Endothelial cell of umbilical vein (primary cell): Measurements from ENCODE around the gene CLBA1. TPM values are rescaled to one million over a fixed set of nuclear protein-coding genes. Genes with fewer than 3 reads are reported as not detected.

Experiments used
- BruUV-seq: library from RNA; stranded (reverse); fragments of 400-500 nt; replicated peaks from 2 replicates; lab custom pipeline; 2021; lab: Mats Ljungman, UMichigan
- CTCF ChIA-PET: fragments of 300-600, 350-600 bp; sonication (Branson Sonifier 250); formaldehyde crosslinking; loops from one replicate; lab custom pipeline; 2021; ENCODE audit warnings: antibody characterized with exemption, inconsistent platforms; lab: Charles Lee
- POLR2A ChIA-PET: fragments of 300-600, 350-600 bp; sonication (Branson Sonifier 250); formaldehyde crosslinking; loops from one replicate; lab custom pipeline; 2021; ENCODE audit warnings: antibody characterized with exemption, inconsistent platforms; lab: Charles Lee
- DNase-seq: peaks from one replicate; pipeline ENCODE4 v3.0.0-alpha.2; 2011; ENCODE audit warnings: low read depth, low spot score
- FAIRE-seq: peaks from 2 replicates; lab custom pipeline; 2011; peaks lifted over from hg19 to GRCh38; lab: Jason Lieb, UNC
- H2AFZ ChIP-seq: 2 replicates; pipeline ENCODE4 v1.6.0; 2012; ENCODE audit warnings: low read depth, low read length, control low read depth, inconsistent platforms
- H3K27ac ChIP-seq: 2 replicates; pipeline ENCODE4 v1.5.1; 2011; ENCODE audit warnings: low read depth, mild to moderate bottlenecking, control low read depth, low read length, moderate library complexity; ENCODE audit not compliant: insufficient read depth
- H3K27me3 ChIP-seq, 2 experiments: 2 replicates each; pipeline versions ENCODE4 v1.6.0 to v1.6.1; 2011; ENCODE audit warnings: low read length in 2 of 2, mixed read lengths in 1 of 2; ENCODE audit not compliant: control insufficient read depth in 2 of 2, insufficient read depth in 2 of 2
- H3K36me3 ChIP-seq, 2 experiments: 2 replicates in 1 of 2; 3 replicates in 1 of 2; pipeline ENCODE4 v1.5.1; 2011; ENCODE audit warnings: low read length in 2 of 2, mild to moderate bottlenecking in 1 of 2, moderate library complexity in 1 of 2; ENCODE audit not compliant: control insufficient read depth in 2 of 2, insufficient read depth in 2 of 2; ENCODE audit errors: extremely low read depth in 1 of 2
- H3K4me1 ChIP-seq: 3 replicates; pipeline ENCODE4 v1.5.1; 2011; ENCODE audit warnings: mild to moderate bottlenecking, low read length; ENCODE audit not compliant: control insufficient read depth, insufficient read depth; ENCODE audit errors: extremely low read depth
- H3K4me2 ChIP-seq: 2 replicates; pipeline ENCODE4 v1.6.1; 2011; ENCODE audit warnings: low read length, control low read depth, mixed read lengths; ENCODE audit not compliant: insufficient read depth
- H3K4me3 ChIP-seq, 3 experiments: fragments of 200-600 bp in 1 of 3; sonication (generic), shearing (Covaris generic) in 1 of 3; replicated peaks in 1 of 3; 2 replicates each; pipeline ENCODE4 v1.5.1; 2011 to 2016; ENCODE audit warnings: control low read depth in 3 of 3, low read length in 3 of 3, mild to moderate bottlenecking in 2 of 3, inconsistent platforms in 1 of 3, low read depth in 1 of 3, moderate library complexity in 1 of 3; ENCODE audit not compliant: insufficient read depth in 1 of 3
- H3K79me2 ChIP-seq: 2 replicates; pipeline ENCODE4 v1.6.0; 2012; ENCODE audit warnings: low read length, inconsistent platforms; ENCODE audit not compliant: control insufficient read depth, insufficient read depth
- H3K9ac ChIP-seq: replicated peaks from 2 replicates; pipeline ENCODE3; 2011; ENCODE audit warnings: low read length, control low read depth; ENCODE audit not compliant: insufficient read depth; ENCODE audit errors: extremely low read depth
- H3K9me1 ChIP-seq: replicated peaks from 3 replicates; pipeline ENCODE4 v1.6.0; 2011; ENCODE audit warnings: mild to moderate bottlenecking, low read length; ENCODE audit not compliant: control insufficient read depth, insufficient read depth; ENCODE audit errors: extremely low read depth
- H3K9me3 ChIP-seq: replicated peaks from 2 replicates; pipeline ENCODE4 v1.5.1; 2012; ENCODE audit warnings: low read length, inconsistent platforms; ENCODE audit not compliant: control insufficient read depth, insufficient read depth
- H4K20me1 ChIP-seq: replicated peaks from 2 replicates; pipeline ENCODE3; 2011; ENCODE audit warnings: mild to moderate bottlenecking, low read length; ENCODE audit not compliant: control insufficient read depth, insufficient read depth; ENCODE audit errors: extremely low read depth
- EZH2 ChIP-seq: IDR thresholded peaks from 2 replicates; pipeline ENCODE4 v1.6.1; 2012; ENCODE audit warnings: borderline replicate concordance, low read depth, mild to moderate bottlenecking, moderate library complexity, low read length, inconsistent platforms; ENCODE audit not compliant: severe bottlenecking
- FOS ChIP-seq: IDR thresholded peaks from 2 replicates; pipeline ENCODE4 v1.6.1; 2011; ENCODE audit warnings: mild to moderate bottlenecking, low read length, moderate library complexity, borderline replicate concordance; ENCODE audit not compliant: insufficient read depth
- GATA2 ChIP-seq: IDR thresholded peaks from 2 replicates; pipeline ENCODE4 v1.7.0; 2011; ENCODE audit warnings: low read depth, mild to moderate bottlenecking, moderate library complexity, mixed read lengths, low read length; ENCODE audit not compliant: insufficient read length, insufficient read depth
- JUN ChIP-seq: IDR thresholded peaks from 2 replicates; pipeline ENCODE4 v1.6.1; 2011; ENCODE audit warnings: borderline replicate concordance, low read depth; ENCODE audit not compliant: insufficient read length, insufficient read depth
- MAX ChIP-seq: IDR thresholded peaks from 2 replicates; pipeline ENCODE4 v1.6.1; 2011; ENCODE audit not compliant: insufficient read depth, insufficient read length
- MYC ChIP-seq: IDR thresholded peaks from one replicate; pipeline ENCODE4 v1.6.1; 2011; ENCODE audit warnings: mild to moderate bottlenecking, low read depth, low read length
- POLR2A ChIP-seq: IDR thresholded peaks from 2 replicates; pipeline ENCODE4 v1.6.1; 2012; ENCODE audit warnings: low read depth, mild to moderate bottlenecking, control low read depth, low read length
- POLR2AphosphoS5 ChIP-seq: IDR thresholded peaks from 2 replicates; pipeline ENCODE4 v1.6.1; 2012; ENCODE audit warnings: low read depth, mild to moderate bottlenecking, control low read depth, low read length, moderate library complexity; ENCODE audit not compliant: insufficient read depth
- dilution Hi-C: fragments of 300-500 bp; cut with MboI; formaldehyde crosslinking; loops from one replicate; pipeline ENCODE4 v1.15.0; 2019; ENCODE audit warnings: low sequenced_read_pairs; ENCODE audit not compliant: extremely low pct_ligation_motif_present
- intact Hi-C: fragments of 100-400 bp; cut with micrococcal nuclease; formaldehyde crosslinking; loops from one replicate; pipeline ENCODE4 v1.10.0; 2022
- polyA plus RNA-seq, 4 experiments: library from polyadenylated mRNA; depleted of rRNA in 3 of 4; stranded (reverse) in 3 of 4; unstranded in 1 of 4; fragments of >200 nt; gene quantifications; 2 replicates each; pipeline versions ENCODE4 v1.2.1 to v1.2.3, GENCODE V29; 2011 to 2012; ENCODE audit warnings: missing spikeins in 1 of 4
- total RNA-seq: library from RNA; stranded (reverse); gene quantifications from 2 replicates; pipeline ENCODE4 v1.2.3, GENCODE V29; 2021
- TF ChIP-seq, protein P1 (sequence below), 2 donors: IDR thresholded peaks; 1 replicate in 1 of 2; 2 replicates in 1 of 2; pipeline ENCODE4 v1.5.1; 2011; ENCODE audit warnings: low read length in 2 of 2, mild to moderate bottlenecking in 2 of 2, moderate library complexity in 2 of 2, control low read depth in 1 of 2, inconsistent platforms in 1 of 2, low read depth in 1 of 2; ENCODE audit not compliant: insufficient read depth in 1 of 2; ENCODE audit errors: extremely low read depth in 1 of 2

Gene CLBA1
- total and polyA plus RNA-seq, 2 donors (not counting 3 experiments of a cell fraction or from before 2014, with no cell fraction given) = 5.2 to 5.3 TPM

DNA sequence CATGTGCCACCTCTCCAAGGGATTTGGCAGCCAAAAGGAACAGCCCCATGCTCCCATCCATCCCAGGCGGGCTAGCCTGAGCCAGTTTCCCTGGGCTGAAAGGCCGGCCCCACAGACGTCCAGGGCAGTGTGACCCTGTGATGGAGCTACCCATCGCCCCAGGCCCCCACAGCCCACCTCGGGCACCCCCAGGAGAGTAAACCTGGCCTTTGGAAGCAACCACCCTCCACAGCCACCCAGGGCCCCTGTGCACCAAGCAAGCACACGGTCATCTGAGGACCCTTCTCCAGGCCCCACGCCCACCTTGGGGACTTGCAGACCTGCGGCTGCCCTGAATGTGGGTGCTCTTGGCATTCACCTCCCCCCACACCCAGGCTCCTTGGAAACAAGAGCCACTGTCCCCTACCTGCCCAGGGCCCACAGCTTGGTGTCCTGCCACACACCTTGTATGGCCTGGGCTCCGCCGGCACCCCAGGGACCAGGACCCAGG is 15.8 kb upstream of the CLBA1 start:
- H3K9ac ChIP-seq = peak overlapping the region; percentile 32
- H2AFZ ChIP-seq = no peak overlapping the region
- intact Hi-C loops = loop anchor here (1.0 to 10.0 kb wide), 3 partner anchors 36 to 205 kb away; partner anchors contain the start of gene JAG2
- H3K4me2 ChIP-seq = peak overlapping the region; percentile 66
- no TSS peak for BruUV-seq
- H3K27ac ChIP-seq = peak overlapping the region; percentile 89
- H3K36me3 ChIP-seq = no peaks in the 10 kb centered on the region
- dilution Hi-C loops = no loop called here
- H4K20me1 ChIP-seq = no peaks in the 10 kb centered on the region
- H3K79me2 ChIP-seq = peaks cover 38% of the 10 kb centered on the region
- no peaks in the 10 kb centered on the region for H3K9me3 ChIP-seq
- peak overlapping the region; percentile 24 to 59 (median 41) for H3K4me3 ChIP-seq
- ChIA-PET POLR2A (interaction anchor here (1.4 kb wide), 1 partner anchor 12 kb away, joined by 3 read pairs; no protein-coding TSS in a partner anchor), CTCF (interaction anchor here (0.6 to 3.2 kb wide), 17 partner anchors 10 to 201 kb away, joined by 3 to 39 read pairs (median 3); partner anchors contain the start of gene CDCA4)
- FAIRE-seq = no peak
- DNase-seq = no peak
- no peaks in the 10 kb centered on the region for H3K9me1 ChIP-seq
- H3K4me1 ChIP-seq = peaks cover 79% of the 10 kb centered on the region
- H3K27me3 ChIP-seq = no peaks in the 10 kb centered on the region
- no peak for TF ChIP-seq JUN
- TF ChIP-seq MYC = no peak
- no peak for TF ChIP-seq POLR2AphosphoS5
- no peak for TF ChIP-seq POLR2A

DNA sequence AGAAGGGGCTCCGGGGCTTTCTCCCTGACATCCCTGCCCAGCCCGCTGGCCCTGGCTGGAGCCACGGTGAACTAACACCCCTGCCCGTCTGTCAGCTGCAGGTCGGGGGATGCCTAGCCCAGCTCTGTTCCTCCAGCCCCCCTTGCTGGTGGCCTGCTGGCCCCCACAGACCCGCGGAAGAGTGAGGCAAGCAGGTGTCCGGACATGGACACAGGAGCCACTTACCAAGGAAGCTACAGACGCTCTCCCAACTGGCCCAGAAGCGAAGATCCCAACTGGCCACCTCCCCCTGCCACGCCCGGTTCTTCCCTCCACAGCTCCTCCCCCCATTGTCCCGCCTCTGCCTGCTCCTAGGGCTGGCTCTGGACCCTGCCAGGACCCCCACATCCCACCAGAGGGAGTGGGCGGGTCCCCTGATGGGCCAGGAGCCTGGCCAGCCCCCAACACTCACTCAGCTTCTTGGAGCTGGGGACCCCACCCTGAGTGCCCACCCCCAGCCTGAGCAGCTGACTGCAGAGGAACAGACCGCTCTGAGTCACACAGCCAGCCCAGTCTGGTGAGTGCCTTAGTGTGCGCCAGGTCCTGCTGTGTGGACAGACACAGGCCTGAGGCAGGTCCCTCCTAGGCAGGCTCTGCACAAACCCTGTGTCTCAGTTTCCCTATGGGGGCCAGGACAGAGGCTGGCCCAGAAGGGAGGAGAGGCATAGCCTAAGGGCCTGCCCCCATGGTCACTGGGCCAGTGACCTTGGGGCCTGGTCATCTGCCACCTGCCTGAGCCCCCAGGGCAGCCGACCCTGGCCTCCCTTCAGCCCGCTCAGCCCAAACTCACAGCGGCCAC is 15.1 kb upstream of the CLBA1 start:
- peak; percentile 97 for FAIRE-seq
- Histone ChIP-seq H3K36me3 (no peaks in the 10 kb centered on the region), H3K9ac (peak overlapping the region; percentile 32), H4K20me1 (no peaks in the 10 kb centered on the region), H3K27me3 (no peaks in the 10 kb centered on the region), H3K79me2 (peaks cover 36% of the 10 kb centered on the region), H3K4me2 (peak overlapping the region; percentile 66), H3K4me1 (peaks cover 79% of the 10 kb centered on the region), H3K4me3 (peak overlapping the region; percentile 24 to 59 (median 41)), H2AFZ (peak overlapping the region; percentile 7), H3K9me3 (no peaks in the 10 kb centered on the region), H3K9me1 (no peaks in the 10 kb centered on the region), H3K27ac (peak overlapping the region; percentile 89)
- CTCF ChIA-PET = interaction anchor here (0.6 to 3.2 kb wide), 13 partner anchors 10 to 202 kb away, joined by 3 to 39 read pairs (median 3); no protein-coding TSS in a partner anchor
- peak; percentile 87 for DNase-seq
- intact Hi-C loops (loop anchor here (1.0 to 10.0 kb wide), 3 partner anchors 37 to 206 kb away; partner anchors contain the start of gene JAG2), dilution Hi-C loops (no loop called here)
- POLR2A ChIA-PET = interaction anchor here (1.4 kb wide), 1 partner anchor 11 kb away, joined by 3 read pairs; no protein-coding TSS in a partner anchor
- TF ChIP-seq EZH2 = no peak
- peak; percentile 73 for TF ChIP-seq FOS
- TF ChIP-seq JUN = no peak
- no peak for TF ChIP-seq MYC
- TF ChIP-seq, protein P1, sequence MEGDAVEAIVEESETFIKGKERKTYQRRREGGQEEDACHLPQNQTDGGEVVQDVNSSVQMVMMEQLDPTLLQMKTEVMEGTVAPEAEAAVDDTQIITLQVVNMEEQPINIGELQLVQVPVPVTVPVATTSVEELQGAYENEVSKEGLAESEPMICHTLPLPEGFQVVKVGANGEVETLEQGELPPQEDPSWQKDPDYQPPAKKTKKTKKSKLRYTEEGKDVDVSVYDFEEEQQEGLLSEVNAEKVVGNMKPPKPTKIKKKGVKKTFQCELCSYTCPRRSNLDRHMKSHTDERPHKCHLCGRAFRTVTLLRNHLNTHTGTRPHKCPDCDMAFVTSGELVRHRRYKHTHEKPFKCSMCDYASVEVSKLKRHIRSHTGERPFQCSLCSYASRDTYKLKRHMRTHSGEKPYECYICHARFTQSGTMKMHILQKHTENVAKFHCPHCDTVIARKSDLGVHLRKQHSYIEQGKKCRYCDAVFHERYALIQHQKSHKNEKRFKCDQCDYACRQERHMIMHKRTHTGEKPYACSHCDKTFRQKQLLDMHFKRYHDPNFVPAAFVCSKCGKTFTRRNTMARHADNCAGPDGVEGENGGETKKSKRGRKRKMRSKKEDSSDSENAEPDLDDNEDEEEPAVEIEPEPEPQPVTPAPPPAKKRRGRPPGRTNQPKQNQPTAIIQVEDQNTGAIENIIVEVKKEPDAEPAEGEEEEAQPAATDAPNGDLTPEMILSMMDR (IDR thresholded peaks at IDR 0.05; ENCODE audit: extremely low read depth in 1 of 2, insufficient read depth in 1 of 2, low read depth in 1 of 2, low read length in 2 of 2) = no peak
- peak; percentile 83 for TF ChIP-seq POLR2AphosphoS5
- no peak for TF ChIP-seq MAX
- TF ChIP-seq POLR2A = peak; percentile 74
- no peak for TF ChIP-seq GATA2
- BruUV-seq = no TSS peak
